ENCODE data around the gene GALNT6.
"Not testable (repeated sequence)": the region's sequence is repeated elsewhere in the genome, so short reads cannot be mapped to it uniquely, and the experiment has no call there.

The GALNT6 gene

GRCh38 chr12:51322452-51322851 lies 68.8 kb downstream of the GALNT6 start:
- no peak for DNase-seq (ENCODE audit: low spot score)

- DNase-seq (ENCODE audit: low spot score): no peak
These were observed 69.3 kb downstream of the GALNT6 start for GRCh38 chr12:51321882-51322281.

- DNase-seq (ENCODE audit: low spot score): no peak
These were observed 70.4 kb downstream of the GALNT6 start for GRCh38 chr12:51320695-51321320.

- DNase-seq (ENCODE audit: low spot score): no peak
These were observed 70.9 kb downstream of the GALNT6 start for GRCh38 chr12:51320311-51320694.

GRCh38 chr12:51318846-51319599 lies 72.2 kb downstream of the GALNT6 start:
- no peak for DNase-seq (ENCODE audit: low spot score)

- not testable (repeated sequence) for DNase-seq (ENCODE audit: low spot score)
These were observed 73.0 kb downstream of the GALNT6 start for GRCh38 chr12:51318057-51318806.

GRCh38 chr12:51311389-51311788 lies 79.8 kb downstream of the GALNT6 start:
- no peak for DNase-seq (ENCODE audit: low spot score)

- no peak for DNase-seq (ENCODE audit: low spot score)
These were observed 83.3 kb downstream of the GALNT6 start for GRCh38 chr12:51307655-51308593.

GRCh38 chr12:51306507-51306906 lies 84.7 kb downstream of the GALNT6 start:
- no peak for DNase-seq (ENCODE audit: low spot score)
